ENCODE measurements around the gene NCOA3.
"Not testable (repeated sequence)": the region's sequence is repeated elsewhere in the genome, so short reads cannot be mapped to it uniquely, and the experiment has no call there.

Gene NCOA3

DNA sequence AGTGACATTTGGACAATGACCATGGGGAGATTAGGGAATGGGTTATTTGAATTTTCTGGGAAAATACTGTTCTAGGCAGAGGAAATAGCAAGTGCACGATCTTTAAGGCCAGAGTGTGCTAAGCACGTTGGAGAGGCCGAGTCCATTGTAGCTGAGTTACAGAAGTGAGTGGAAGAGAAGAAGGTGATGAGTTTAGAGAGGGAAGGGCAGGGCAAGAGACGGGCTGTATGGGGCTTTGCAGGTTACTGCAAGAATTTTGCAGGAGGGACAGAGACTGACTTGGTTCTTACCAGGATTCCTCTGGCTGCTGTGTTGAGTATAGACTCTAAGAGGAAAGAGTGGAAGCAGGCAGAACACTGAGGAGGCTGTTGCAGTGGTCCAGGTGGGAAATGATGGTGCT, 1.1 kb upstream of the NCOA3 start:
- no peak for DNase-seq (ENCODE audit: low spot score)

DNA sequence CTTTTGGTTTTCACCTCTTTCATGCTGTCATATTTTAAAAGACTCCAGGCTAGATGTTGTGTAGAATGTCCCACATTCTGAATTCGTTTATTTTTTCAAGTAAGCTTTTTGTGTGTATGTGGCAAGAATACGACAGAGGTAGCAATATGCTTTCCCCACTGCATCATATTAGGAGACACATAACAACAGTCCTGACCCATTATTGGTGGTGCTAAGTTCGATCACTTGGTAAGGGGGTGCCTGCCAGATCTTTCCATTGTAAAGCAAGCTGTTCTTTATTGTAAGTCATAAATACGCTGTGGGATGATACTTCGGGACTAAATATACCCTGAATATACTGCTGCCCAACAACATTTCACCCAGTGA, 588 bp upstream of the NCOA3 start:
- DNase-seq (ENCODE audit: low spot score) = no peak

DNA sequence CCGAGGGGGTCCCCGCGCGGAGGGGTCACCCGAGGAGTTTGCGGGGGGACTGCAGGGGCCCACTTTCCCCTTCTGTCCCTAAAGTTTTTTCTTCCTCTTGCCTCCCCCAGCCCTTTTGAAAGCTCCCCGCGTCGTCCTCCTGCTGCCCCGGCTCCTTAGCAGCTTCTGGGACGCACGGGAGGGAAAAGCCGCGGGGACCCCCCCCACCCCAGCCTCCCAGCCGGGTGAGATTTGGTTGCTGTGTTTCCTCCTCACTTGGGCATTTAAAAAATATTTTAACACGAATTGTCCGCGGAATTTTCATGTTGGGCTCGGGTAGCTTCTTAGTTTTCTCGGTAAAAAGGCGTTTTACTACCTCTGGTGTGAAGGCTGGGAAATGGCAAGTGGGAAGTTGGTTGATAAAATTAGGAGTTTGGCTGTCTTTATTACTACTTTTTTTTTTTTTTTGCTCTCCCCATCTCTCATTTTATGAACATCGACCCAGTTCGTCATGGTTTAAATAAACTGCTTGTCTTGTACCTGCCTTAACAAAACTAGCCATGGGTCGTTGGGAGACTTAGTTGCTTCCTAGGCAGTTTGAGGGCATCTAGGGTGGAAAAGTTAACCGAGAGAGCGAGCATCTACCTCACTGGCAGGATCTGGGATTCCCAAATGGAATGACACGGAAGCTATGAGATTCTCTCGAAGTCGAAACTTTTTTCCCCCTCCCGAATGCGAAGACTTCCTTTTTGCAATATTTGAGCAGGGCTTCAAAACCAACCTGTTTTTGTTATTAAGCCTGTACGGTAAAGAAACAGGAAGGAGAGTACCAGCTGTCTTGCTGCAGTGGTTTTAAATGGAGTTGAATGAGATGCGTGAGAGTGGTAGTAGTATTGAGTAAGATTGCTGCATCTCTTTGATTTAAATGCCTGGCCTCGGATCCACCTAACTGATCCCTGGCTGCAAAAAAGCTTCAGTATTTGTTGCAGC, 868 bp downstream of the NCOA3 start:
- peak; percentile 73 for DNase-seq (ENCODE audit: low spot score)

DNA sequence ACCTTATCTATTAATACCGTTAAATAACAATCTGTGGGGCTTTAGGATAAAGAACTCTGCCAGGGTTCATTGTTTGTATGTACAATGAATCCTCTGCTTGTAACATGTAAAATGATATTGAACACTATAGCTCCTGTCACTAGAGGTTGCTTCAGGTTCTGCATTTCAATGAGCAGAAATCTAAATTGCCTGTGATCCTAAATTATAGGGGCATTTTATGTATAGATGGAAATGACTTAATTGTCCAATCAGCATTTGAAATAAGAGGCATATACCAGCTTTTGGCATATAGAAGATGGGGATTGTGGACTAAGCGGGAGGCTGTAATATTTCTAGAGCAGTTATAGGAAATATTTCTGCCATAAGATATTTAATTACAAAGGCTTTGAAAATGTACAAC, 2.0 kb downstream of the NCOA3 start:
- peak; percentile 34 for DNase-seq (ENCODE audit: low spot score)

DNA sequence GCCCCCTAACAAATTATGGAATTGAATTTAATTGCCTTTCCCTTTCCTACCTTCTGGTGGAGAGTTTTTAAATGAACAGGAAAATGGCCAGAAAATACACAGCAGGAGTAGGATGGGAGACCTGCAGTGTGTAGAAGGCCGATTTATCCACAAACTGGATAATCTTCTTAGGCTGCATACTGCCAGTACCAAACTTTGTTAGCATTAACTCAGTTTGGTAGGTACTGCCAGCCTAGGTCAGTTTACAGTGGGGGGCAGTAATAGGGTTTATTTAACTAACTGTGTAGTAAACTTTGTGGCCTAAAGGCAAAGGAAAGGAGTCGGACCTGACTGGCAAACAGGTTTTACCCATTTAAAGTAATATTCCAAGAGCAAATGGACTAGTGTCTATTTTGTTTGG, 4.6 kb downstream of the NCOA3 start:
- no peak for DNase-seq (ENCODE audit: low spot score)

DNA sequence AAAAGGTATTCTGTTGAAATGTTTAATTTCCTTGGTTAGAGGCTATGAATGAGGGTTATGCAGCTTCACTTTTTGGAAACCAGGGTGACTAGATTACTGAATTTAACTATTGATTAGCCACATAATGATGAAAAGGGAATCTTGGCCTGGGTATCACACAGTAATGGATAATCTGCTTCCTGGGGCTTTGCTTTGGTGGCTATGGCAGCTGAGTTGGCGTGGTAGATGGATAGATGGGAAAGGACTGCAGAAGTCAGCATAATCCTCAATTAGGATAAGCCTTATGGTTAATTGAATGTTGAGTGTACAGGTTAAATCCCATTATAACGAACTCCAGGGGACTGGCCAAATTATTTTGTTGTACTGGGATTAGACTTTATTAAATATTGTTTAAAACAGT, 5.2 kb downstream of the NCOA3 start:
- DNase-seq (ENCODE audit: low spot score) = no peak

DNA sequence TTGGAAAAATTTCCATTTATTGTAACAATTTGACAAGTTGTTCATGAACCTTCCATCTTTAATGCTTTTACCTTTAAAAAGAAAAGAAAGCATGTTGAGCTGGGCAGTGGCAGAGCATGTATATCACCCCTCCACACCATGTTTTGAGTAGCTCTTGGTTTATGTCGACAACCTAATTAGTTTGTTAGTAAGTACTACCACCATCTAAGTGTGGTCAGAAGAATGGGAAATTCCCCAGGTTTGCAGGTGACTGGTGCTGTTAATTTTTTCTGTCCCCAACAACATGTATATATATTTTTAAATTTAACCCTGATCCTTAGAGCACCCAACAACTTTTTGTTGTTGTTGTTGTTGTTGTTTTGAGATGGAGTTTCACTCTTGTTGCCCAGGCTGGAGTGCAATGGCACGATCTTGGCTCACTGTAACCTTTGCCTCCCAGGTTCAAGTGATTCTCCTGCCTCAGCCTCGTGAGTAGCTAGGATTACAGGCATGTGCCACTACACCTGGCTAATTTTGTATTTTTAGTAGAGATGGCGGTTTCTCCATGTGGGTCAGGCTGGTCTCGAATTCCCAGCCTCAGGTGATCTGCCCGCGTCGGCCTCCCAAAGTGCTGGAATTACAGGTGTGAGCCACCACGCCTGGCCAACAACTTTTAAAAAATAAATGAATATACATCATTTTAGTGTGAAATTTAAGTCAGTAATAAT, 5.7 kb downstream of the NCOA3 start:
- not testable (repeated sequence) for DNase-seq (ENCODE audit: low spot score)

DNA sequence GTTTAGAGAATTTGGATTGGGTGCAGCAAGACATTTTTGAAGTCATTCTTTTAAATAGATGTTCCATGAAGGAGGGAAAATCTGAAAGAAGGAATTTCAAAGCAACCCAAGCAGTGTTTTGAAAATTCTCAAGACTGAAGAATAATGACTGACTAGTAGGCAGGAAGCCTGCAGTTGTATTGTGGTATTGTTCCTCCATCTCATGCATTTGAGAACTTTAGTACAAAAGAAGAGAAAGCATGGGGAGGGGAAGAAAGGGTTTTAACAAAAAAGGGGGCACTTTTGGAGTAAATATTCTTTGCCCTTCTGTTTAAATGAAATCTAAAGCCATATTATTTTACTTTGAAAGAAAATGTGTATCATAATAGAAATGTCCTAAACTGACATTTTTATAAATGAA, 6.6 kb downstream of the NCOA3 start:
- no peak for DNase-seq (ENCODE audit: low spot score)

DNA sequence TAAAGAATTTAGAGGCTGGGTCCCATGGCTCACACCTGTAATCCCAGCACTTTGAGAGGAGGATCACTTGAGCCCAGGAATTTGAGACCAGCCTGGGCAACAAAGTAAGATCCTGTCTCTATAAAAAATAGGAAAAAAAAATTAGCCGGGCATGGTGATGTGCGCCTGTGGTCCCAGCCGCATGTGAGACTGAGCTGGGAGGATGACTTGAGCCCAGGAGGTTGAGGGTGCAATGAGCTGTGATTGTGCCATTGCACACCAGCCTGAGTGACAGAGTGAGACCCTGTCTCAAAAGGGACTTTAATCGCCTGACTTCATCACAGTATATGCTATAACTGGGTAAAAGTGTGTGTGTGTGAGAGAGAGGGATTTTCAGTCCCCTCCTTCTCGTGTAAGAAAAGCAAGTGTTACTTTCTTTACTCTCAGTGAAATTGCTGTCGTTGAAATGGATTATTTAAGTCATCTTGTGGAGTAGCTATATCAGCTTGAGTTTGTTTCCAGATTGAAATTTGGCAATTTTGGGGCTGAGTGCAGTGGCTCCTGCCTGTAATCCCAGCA, 7.5 kb downstream of the NCOA3 start:
- DNase-seq (ENCODE audit: low spot score) = no peak

DNA sequence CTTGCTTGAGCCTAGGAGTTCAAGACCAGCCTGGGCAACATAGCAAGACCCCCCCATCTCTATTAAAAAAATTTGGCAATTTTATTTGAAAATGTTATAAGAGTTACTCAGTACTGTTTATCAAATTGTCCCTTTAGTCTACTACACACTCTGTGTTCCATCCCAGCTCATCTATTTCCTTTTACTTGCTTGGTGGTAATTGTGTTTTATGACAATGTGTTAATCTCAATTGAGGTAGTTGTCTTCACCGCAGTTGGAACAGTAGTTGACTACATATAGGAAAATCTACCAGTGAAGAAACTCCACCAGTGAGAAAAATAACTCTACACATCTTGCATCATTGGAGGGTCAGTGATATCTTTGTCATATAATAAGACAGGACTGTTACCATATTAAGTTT, 8.0 kb downstream of the NCOA3 start:
- DNase-seq (ENCODE audit: low spot score) = no peak

DNA sequence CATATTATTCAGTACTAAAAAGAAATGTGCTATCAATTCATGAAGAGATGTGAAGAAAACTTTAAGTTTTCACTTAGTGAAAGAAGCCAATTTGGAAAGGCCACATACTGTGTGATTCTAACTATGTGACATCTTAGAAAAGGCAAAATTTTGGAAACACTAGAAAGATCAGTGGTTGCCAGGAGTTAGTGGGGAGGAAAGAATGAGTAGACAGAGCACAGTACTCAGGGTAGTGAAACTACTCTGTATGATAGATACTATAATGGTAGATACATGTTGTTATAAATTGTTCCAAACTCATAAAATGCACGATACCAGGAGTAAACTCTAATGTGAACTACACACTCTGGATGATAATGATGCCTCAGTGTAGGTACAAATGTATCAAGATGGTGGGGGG, 14.2 kb downstream of the NCOA3 start:
- DNase-seq (ENCODE audit: low spot score) = no peak

DNA sequence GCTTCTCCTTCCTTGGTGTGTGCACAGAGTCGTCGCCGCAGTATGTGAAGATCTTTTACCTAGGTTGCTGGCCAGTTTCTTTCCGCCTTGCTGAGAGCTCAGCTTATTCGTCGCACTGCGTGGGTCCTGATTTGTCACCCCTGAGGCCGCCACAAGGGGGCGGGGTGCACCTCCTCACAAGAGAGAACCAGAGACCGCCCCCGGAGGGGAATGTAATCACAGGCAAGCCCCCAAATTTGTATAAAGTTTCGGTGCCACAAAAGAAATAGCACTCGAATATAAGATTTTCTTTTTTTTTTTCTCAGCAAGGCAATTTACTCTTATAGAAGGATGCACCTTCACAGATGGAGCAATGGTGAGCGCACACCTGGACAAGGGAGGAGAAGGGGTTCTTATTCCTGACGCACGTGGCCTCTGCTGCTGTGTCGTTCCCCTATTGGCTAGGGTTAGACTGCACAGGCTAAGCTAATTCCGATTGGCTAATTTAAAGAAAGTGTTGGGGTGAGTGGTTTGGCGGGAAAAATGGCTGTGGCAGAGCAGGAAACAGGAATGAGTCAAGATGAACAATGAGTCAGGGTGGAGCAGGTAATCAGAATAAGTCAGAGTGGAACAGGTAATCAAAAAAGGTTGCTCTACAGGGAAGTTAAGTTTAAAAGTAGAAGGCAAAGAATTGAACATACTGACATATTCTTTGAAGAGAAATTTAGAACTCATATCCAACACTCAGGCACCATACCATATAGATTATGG, 19.5 kb downstream of the NCOA3 start:
- no peak for DNase-seq (ENCODE audit: low spot score)

DNA sequence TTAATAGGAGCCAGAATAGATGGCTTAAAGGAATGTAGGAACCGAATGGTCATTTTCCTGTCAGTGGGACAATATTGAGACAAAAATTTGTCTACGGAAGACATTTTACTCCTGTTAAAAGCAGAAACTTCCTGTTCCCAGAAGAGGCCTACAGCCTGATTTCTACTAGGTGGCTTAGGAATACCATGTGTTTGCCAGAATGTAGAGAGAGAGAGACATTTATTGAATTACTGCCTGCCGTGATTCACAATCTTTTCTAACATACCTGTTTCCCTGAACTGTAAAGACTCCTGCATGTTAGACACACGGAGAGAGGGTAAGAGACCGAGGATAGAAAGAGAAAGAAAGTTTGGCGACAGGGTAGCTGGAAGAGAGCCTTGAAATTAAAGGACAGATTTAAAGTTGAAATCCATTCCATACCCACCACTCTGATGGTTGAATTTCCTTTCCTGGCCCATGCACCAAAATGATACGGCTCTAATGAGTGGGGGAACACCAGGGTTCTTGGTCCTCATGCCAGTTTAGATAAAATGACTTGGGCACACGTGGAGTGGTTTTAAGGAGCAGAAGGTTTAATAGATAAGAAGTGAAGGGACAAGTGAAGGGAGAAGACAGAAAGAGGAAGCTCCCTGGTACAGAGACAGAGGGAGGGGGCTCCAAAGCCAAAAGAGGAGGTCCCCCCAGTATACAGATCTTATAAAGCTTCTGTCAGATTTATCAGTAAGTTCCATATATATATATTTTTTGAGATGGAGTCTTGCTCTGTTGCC, 22.5 kb downstream of the NCOA3 start:
- no peak for DNase-seq (ENCODE audit: low spot score)

DNA sequence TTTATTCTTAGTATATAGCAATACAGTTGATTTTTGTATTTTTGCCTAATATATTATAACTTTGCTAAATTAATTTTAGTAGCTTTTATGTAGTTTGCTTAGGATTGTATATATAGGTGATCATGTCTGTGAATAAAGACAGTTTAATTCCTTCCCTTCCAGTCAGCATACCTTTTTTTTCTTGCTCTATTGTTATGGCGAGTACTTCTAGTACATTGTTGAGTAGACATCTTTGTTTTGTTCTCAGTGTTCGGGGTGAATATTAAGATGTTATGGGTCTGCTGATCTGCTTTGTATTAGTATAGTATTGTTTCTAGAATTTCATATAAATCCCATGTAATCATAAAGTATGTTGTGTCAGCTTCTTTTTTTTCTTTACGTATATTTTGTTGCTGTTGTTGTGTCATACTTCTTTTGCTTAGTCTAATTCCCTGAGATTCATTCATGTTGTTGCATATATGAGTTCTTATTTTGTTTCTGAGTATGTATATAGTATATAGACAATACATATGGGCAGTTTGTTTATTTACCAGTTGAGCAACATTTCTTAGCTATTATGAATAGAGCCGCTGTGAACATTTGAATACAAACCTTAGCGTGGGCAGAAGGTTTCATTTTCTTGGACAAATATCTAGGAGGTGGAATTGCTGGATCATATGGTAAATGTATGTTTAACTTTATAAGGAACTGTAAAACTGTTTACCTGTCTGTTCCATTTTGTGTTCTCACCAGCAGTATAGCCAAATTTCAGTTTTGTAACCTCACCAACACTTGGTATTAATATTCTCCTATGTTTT, 25.5 kb downstream of the NCOA3 start:
- no peak for DNase-seq (ENCODE audit: low spot score)

DNA sequence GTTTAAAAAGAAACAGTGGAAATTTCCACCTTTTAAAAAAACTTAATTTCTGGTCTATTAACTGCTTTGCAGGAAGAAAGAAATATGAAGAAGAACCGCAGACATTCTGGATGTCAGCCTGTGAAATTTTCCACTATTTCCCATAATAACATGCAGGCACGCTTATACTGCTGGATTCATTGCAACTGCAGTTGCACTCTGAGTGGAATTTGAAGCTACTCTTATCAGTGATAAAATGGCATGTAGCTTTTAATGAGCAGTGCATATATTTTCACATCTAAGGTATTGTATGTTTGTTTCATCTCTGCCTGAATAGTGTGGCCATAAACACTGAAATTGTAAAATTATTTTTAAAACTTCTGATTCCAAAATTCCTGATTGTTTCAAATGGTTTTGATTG, 28.2 kb downstream of the NCOA3 start:
- no peak for DNase-seq (ENCODE audit: low spot score)

DNA sequence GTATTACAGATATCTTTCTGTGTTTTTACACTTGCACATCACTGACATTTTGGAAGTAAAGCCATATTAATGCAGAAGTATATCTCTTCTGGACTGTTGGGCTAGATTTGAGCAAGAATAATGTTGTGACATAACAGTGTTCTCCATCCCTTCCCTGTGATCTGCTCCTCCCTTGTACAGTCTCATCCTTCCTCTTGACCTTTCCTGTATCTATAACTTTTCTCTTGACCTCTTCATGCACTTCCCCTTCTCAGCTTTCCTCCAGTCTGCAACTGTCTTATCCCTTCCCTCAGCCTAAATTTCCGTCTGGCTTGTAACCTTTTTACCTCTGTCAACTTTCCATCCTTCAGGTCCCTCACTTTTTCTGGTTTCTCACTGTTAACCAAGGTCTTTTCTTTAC, 29.8 kb downstream of the NCOA3 start:
- no peak for DNase-seq (ENCODE audit: low spot score)

DNA sequence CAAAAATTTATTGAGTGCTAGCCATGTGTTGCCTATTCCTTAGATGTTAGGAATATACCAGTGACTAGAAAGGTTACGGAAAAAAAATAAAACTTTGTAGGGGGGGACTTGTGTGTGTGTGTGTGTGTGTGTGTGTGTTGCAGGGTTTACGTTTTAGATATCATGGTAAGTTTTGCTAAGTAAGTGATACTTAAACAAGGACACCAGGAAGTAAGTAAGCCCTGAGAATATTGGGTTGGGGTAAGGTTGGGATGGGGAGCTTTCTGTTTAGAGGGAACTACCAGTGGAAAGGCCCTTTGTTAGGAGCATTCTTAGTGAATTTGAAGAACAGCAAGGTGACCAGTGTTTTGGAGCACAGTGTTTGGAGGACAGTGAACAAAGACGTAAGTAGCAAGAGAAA, 30.3 kb downstream of the NCOA3 start:
- DNase-seq (ENCODE audit: low spot score) = no peak

DNA sequence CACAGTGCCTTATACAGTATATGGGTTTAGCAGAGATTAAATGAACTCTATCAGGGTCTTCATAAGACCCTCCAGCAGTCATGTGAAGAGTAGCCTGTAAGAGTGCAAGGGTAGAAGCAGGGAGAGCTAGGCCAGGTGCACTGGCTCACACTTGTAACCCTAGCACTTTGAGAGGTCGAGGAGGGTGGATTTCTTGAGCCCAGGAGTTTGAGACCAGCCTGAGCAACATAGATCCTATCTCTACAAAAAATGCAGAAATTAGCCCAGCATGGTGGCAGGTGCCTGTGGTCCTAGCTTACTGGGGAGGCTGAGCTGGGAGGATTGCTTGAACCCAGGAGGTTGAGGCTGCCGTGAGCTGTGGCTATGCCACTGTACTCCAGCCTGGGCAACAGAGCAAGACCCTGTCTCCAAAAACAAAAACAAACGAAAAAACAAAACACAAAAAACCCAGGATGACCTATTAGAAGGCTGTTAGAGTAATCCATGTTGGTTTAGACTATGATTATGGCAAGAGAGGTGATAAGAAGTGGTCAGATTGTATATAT, 31.9 kb downstream of the NCOA3 start:
- no peak for DNase-seq (ENCODE audit: low spot score)

DNA sequence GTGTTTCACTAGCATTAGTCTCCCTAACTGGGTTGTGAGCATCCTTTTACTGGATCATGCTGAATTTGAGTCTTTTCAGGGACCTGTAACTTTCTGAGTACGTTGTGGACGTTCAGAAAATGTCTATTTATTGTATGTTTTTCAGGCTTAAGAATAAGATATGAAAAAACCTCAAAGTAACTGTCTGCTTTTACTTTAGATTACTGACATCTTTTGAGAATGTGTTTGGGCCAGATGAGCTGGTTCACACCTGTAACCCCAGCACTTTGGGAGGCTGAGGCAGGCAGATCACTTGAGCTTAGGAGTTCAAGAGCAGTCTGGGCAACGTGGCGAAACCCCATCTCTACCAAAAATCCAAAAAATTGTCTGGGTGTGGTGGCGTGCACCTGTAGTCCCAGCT, 32.7 kb downstream of the NCOA3 start:
- no peak for DNase-seq (ENCODE audit: low spot score)

DNA sequence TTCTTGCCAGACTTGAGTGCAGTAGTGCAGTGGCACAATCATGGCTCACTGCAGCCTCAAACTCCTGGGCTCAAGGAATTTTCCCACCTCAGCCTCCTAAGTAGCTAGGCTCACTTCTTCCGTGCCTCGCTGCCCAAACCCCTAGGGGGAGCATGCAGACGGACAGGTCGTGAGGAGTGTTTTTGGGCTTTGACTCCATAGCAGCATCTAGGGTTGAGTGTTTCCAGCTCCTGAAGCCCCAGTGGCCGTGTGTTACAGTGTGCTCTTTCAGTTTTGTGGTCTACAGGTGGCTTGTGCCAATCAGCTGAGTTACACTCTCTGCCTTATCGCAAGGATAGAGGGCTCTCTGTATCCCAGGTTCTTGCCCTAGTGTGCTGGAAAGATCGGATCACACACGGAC, 33.4 kb downstream of the NCOA3 start:
- DNase-seq (ENCODE audit: low spot score) = no peak

DNA sequence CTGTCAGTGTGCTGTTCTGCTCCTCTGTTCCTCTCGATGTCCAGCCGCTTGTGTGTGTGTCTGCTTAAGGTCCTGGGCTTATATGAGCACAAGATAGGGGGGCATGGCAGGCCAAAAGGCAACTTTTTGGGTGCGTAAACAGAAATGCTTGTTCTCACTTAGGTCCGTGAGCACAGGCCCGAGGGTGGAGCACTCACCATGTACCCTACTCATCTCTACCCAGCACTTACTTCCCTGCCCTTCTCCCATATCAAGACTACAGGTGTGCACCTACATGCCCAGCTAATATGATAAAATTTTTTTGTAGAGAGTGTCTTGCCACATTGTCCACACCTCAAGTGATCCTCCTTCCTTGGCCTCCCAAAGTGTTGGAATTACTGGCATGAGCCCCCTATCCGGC, 34.3 kb downstream of the NCOA3 start:
- DNase-seq (ENCODE audit: low spot score) = no peak
